Activated CD8-positive, alpha-beta T cell treated with anti-CD3 and anti-CD28 coated beads, Interleukin-2, amount 10 ng/mL, durations not matched to agents 7 days and 5 days (primary cell): Measurements from ENCODE around the gene SLC9A3. TPM values are rescaled to one million over a fixed set of nuclear protein-coding genes. Genes with fewer than 3 reads are reported as not detected.
"Not testable (repeated sequence)": the region's sequence is repeated elsewhere in the genome, so short reads cannot be mapped to it uniquely, and the experiment has no call there.

Source experiments
- ATAC-seq: fragments of 150-1000 bp; cut with Tn5 transposase; one replicate; pipeline ENCODE4 v1.10.0; 2021; ENCODE audit warnings: moderate library complexity
- CTCF ChIA-PET: fragments of 350-600 bp; sonication (Branson Sonifier 250); formaldehyde crosslinking; loops from one replicate; lab custom pipeline; 2021; ENCODE audit warnings: antibody characterized with exemption; lab: Charles Lee
- POLR2A ChIA-PET: fragments of 350-600 bp; sonication (Branson Sonifier 250); formaldehyde crosslinking; loops from one replicate; lab custom pipeline; 2021; ENCODE audit warnings: antibody characterized with exemption; lab: Charles Lee
- DNase-seq: peaks from one replicate; pipeline ENCODE4 v3.0.0-alpha.2; 2020
- H3K27ac Mint-ChIP-seq: one replicate; pipeline ENCODE4 v1.8.0; 2021; ENCODE audit warnings: mild to moderate bottlenecking, mixed read lengths
- H3K27me3 Mint-ChIP-seq: one replicate; pipeline ENCODE4 v1.8.0; 2021; ENCODE audit warnings: low read depth, mixed read lengths
- H3K36me3 Mint-ChIP-seq: one replicate; pipeline ENCODE4 v1.8.0; 2021; ENCODE audit warnings: low read depth, mixed read lengths
- H3K4me1 Mint-ChIP-seq: one replicate; pipeline ENCODE4 v1.8.0; 2021; ENCODE audit warnings: low read depth, mixed read lengths
- H3K4me3 Mint-ChIP-seq: one replicate; pipeline ENCODE4 v1.8.0; 2021; ENCODE audit warnings: mild to moderate bottlenecking, mixed read lengths
- H3K9me3 Mint-ChIP-seq: one replicate; pipeline ENCODE4 v1.8.0; 2022; ENCODE audit warnings: mixed read lengths; ENCODE audit not compliant: insufficient read depth
- total RNA-seq, 2 experiments: library from RNA; stranded (reverse); gene quantifications; one replicate each; pipeline ENCODE4 v1.2.3, GENCODE V29; 2021

Gene SLC9A3
- total RNA-seq, 2 experiments from 2014 or later = 1.6 to 1.9 TPM

- DNase-seq (no peak), ATAC-seq (no peak)
- H3K9me3 Mint-ChIP-seq = no peaks in the 10 kb centered on the region
- H3K27me3 Mint-ChIP-seq = peaks cover 16% of the 10 kb centered on the region
- no peak overlapping the region for H3K27ac Mint-ChIP-seq
- no peaks in the 10 kb centered on the region for H3K4me1 Mint-ChIP-seq
- POLR2A ChIA-PET = no interaction called here
- H3K36me3 Mint-ChIP-seq = no peaks in the 10 kb centered on the region
- CTCF ChIA-PET = no interaction called here
- no peak overlapping the region for H3K4me3 Mint-ChIP-seq
These were observed 42.5 kb upstream of the SLC9A3 start for GRCh38 chr5:566636-567309.

GRCh38 chr5:565782-566440, 41.7 kb upstream of the SLC9A3 start:
- DNase-seq = no peak
- POLR2A ChIA-PET = interaction anchor here (0.6 kb wide), 1 partner anchor 21 kb away, joined by 5 read pairs; no protein-coding TSS in a partner anchor
- H3K36me3 Mint-ChIP-seq = no peaks in the 10 kb centered on the region

GRCh38 chr5:561408-561807, 37.2 kb upstream of the SLC9A3 start:
- Mint-ChIP-seq H3K4me3 (no peak overlapping the region), H3K36me3 (no peaks in the 10 kb centered on the region), H3K27me3 (peaks cover 13% of the 10 kb centered on the region), H3K9me3 (no peaks in the 10 kb centered on the region), H3K4me1 (no peaks in the 10 kb centered on the region), H3K27ac (no peak overlapping the region)
- ChIA-PET CTCF (no interaction called here), POLR2A (no interaction called here)
- ATAC-seq = no peak
- no peak for DNase-seq

More at GRCh38 chr5:565782-566440, 41.7 kb upstream of the SLC9A3 start:
- no peak for ATAC-seq
- no peak overlapping the region for H3K4me3 Mint-ChIP-seq
- no peaks in the 10 kb centered on the region for H3K9me3 Mint-ChIP-seq
- peaks cover 16% of the 10 kb centered on the region for H3K27me3 Mint-ChIP-seq
- CTCF ChIA-PET = no interaction called here
- no peaks in the 10 kb centered on the region for H3K4me1 Mint-ChIP-seq
- no peak overlapping the region for H3K27ac Mint-ChIP-seq

GRCh38 chr5:560792-561166, 36.5 kb upstream of the SLC9A3 start:
- H3K4me1 Mint-ChIP-seq = no peaks in the 10 kb centered on the region
- ATAC-seq (no peak), DNase-seq (no peak)
- CTCF ChIA-PET = no interaction called here
- no peaks in the 10 kb centered on the region for H3K36me3 Mint-ChIP-seq
- H3K27me3 Mint-ChIP-seq = peaks cover 9% of the 10 kb centered on the region
- no peaks in the 10 kb centered on the region for H3K9me3 Mint-ChIP-seq
- H3K27ac Mint-ChIP-seq = no peak overlapping the region
- H3K4me3 Mint-ChIP-seq = no peak overlapping the region
- POLR2A ChIA-PET = no interaction called here

- ChIA-PET CTCF (interaction anchor here (1.0 kb wide), 1 partner anchor 8 kb away, joined by 3 read pairs; no protein-coding TSS in a partner anchor), POLR2A (no interaction called here)
- no peaks in the 10 kb centered on the region for H3K9me3 Mint-ChIP-seq
- no peaks in the 10 kb centered on the region for H3K4me1 Mint-ChIP-seq
- H3K27ac Mint-ChIP-seq = no peak overlapping the region
- ATAC-seq (no peak), DNase-seq (no peak)
- no peak overlapping the region for H3K4me3 Mint-ChIP-seq
- peaks cover 8% of the 10 kb centered on the region for H3K27me3 Mint-ChIP-seq
- H3K36me3 Mint-ChIP-seq = no peaks in the 10 kb centered on the region
These were observed 34.7 kb upstream of the SLC9A3 start for GRCh38 chr5:558871-559503.

- ChIA-PET CTCF (no interaction called here), POLR2A (no interaction called here)
- no peak for DNase-seq
- Mint-ChIP-seq H3K9me3 (no peaks in the 10 kb centered on the region), H3K27me3 (peaks cover 12% of the 10 kb centered on the region), H3K4me1 (no peaks in the 10 kb centered on the region), H3K4me3 (no peak overlapping the region), H3K27ac (no peak overlapping the region), H3K36me3 (no peaks in the 10 kb centered on the region)
- ATAC-seq = no peak
These were observed 34.1 kb upstream of the SLC9A3 start for GRCh38 chr5:558326-558725.

GRCh38 chr5:557917-558316, 33.7 kb upstream of the SLC9A3 start:
- H3K4me3 Mint-ChIP-seq, H3K27ac Mint-ChIP-seq, H3K36me3 Mint-ChIP-seq, H3K9me3 Mint-ChIP-seq, ATAC-seq, CTCF ChIA-PET, POLR2A ChIA-PET, DNase-seq, H3K4me1 Mint-ChIP-seq: not testable (repeated sequence)
- H3K27me3 Mint-ChIP-seq = peaks cover 12% of the 10 kb centered on the region

- ChIA-PET POLR2A (no interaction called here), CTCF (no interaction called here)
- ATAC-seq = no peak
- Mint-ChIP-seq H3K9me3 (no peaks in the 10 kb centered on the region), H3K27ac (no peak overlapping the region), H3K4me3 (no peak overlapping the region), H3K36me3 (no peaks in the 10 kb centered on the region), H3K4me1 (no peaks in the 10 kb centered on the region), H3K27me3 (peaks cover 12% of the 10 kb centered on the region)
- no peak for DNase-seq
These were observed 32.7 kb upstream of the SLC9A3 start for GRCh38 chr5:556909-557441.

- DNase-seq = no peak
- no peaks in the 10 kb centered on the region for H3K36me3 Mint-ChIP-seq
- H3K4me3 Mint-ChIP-seq = no peak overlapping the region
- H3K27ac Mint-ChIP-seq = no peak overlapping the region
- H3K27me3 Mint-ChIP-seq = peaks cover 13% of the 10 kb centered on the region
- peak; percentile 39 for ATAC-seq
- H3K9me3 Mint-ChIP-seq = no peaks in the 10 kb centered on the region
- ChIA-PET POLR2A (no interaction called here), CTCF (no interaction called here)
- no peaks in the 10 kb centered on the region for H3K4me1 Mint-ChIP-seq
These were observed 30.9 kb upstream of the SLC9A3 start for GRCh38 chr5:555058-555623.

- no peak overlapping the region for H3K4me3 Mint-ChIP-seq
- CTCF ChIA-PET = no interaction called here
These were observed 30.2 kb upstream of the SLC9A3 start for GRCh38 chr5:554284-554988.

GRCh38 chr5:553874-554273, 29.6 kb upstream of the SLC9A3 start:
- no peak for ATAC-seq
- no peak overlapping the region for H3K4me3 Mint-ChIP-seq
- no peaks in the 10 kb centered on the region for H3K9me3 Mint-ChIP-seq
- no peak overlapping the region for H3K27ac Mint-ChIP-seq
- CTCF ChIA-PET = no interaction called here
- H3K36me3 Mint-ChIP-seq = no peaks in the 10 kb centered on the region
- H3K4me1 Mint-ChIP-seq = no peaks in the 10 kb centered on the region
- peaks cover 19% of the 10 kb centered on the region for H3K27me3 Mint-ChIP-seq
- POLR2A ChIA-PET = no interaction called here
- no peak for DNase-seq

More at GRCh38 chr5:554284-554988, 30.2 kb upstream of the SLC9A3 start:
- POLR2A ChIA-PET = no interaction called here
- Mint-ChIP-seq H3K27me3 (peaks cover 17% of the 10 kb centered on the region), H3K4me1 (no peaks in the 10 kb centered on the region), H3K27ac (no peak overlapping the region), H3K9me3 (no peaks in the 10 kb centered on the region), H3K36me3 (no peaks in the 10 kb centered on the region)
- no peak for DNase-seq
- ATAC-seq = no peak
